ENCODE data around the gene PTPRG.

The PTPRG gene

GRCh38 chr3:61589856-61590255 lies 28.5 kb downstream of the PTPRG start:
- DNase-seq = no peak

GRCh38 chr3:61591300-61591699 lies 29.9 kb downstream of the PTPRG start:
- no peak for DNase-seq

- no peak for DNase-seq
Measured at GRCh38 chr3:61593446-61594029, 32.2 kb downstream of the PTPRG start.

GRCh38 chr3:61594144-61594963 lies 33.0 kb downstream of the PTPRG start:
- DNase-seq = peak in 1 of 14 donors; percentile 34

- DNase-seq = no peak
Measured at GRCh38 chr3:61594964-61595285, 33.6 kb downstream of the PTPRG start.

GRCh38 chr3:61595288-61595687 lies 33.9 kb downstream of the PTPRG start:
- no peak for DNase-seq

GRCh38 chr3:61595826-61596225 lies 34.5 kb downstream of the PTPRG start:
- no peak for DNase-seq

- no peak for DNase-seq
Measured at GRCh38 chr3:61597906-61598305, 36.5 kb downstream of the PTPRG start.

GRCh38 chr3:61600195-61600594 lies 38.8 kb downstream of the PTPRG start:
- DNase-seq = no peak

GRCh38 chr3:61601831-61602230 lies 40.5 kb downstream of the PTPRG start:
- DNase-seq = no peak

- no peak for DNase-seq
Measured at GRCh38 chr3:61602466-61602865, 41.1 kb downstream of the PTPRG start.

GRCh38 chr3:61605589-61606175 lies 44.3 kb downstream of the PTPRG start:
- peak in 1 of 14 donors; percentile 23 for DNase-seq

- peak in 1 of 14 donors; percentile 23 for DNase-seq
Measured at GRCh38 chr3:61606196-61606595, 44.8 kb downstream of the PTPRG start.

- no peak for DNase-seq
Measured at GRCh38 chr3:61608072-61608471, 46.7 kb downstream of the PTPRG start.

- no peak for DNase-seq
Measured at GRCh38 chr3:61608711-61609110, 47.3 kb downstream of the PTPRG start.

GRCh38 chr3:61610316-61610715 lies 48.9 kb downstream of the PTPRG start:
- no peak for DNase-seq

- DNase-seq = no peak
Measured at GRCh38 chr3:61612211-61613194, 51.1 kb downstream of the PTPRG start.

GRCh38 chr3:61613666-61614065 lies 52.3 kb downstream of the PTPRG start:
- no peak for DNase-seq

GRCh38 chr3:61615643-61616042 lies 54.3 kb downstream of the PTPRG start:
- no peak for DNase-seq

GRCh38 chr3:61616586-61616985 lies 55.2 kb downstream of the PTPRG start:
- DNase-seq = no peak

- DNase-seq = no peak
Measured at GRCh38 chr3:61617041-61617440, 55.7 kb downstream of the PTPRG start.

GRCh38 chr3:61617651-61618050 lies 56.3 kb downstream of the PTPRG start:
- no peak for DNase-seq

GRCh38 chr3:61618231-61618630 lies 56.9 kb downstream of the PTPRG start:
- DNase-seq = no peak
